ENCODE results near the gene THSD4.

GRCh38 chr15:71256934-71257664, 141.8 kb downstream of the THSD4 start:
- TF ChIP-seq, protein P1, sequence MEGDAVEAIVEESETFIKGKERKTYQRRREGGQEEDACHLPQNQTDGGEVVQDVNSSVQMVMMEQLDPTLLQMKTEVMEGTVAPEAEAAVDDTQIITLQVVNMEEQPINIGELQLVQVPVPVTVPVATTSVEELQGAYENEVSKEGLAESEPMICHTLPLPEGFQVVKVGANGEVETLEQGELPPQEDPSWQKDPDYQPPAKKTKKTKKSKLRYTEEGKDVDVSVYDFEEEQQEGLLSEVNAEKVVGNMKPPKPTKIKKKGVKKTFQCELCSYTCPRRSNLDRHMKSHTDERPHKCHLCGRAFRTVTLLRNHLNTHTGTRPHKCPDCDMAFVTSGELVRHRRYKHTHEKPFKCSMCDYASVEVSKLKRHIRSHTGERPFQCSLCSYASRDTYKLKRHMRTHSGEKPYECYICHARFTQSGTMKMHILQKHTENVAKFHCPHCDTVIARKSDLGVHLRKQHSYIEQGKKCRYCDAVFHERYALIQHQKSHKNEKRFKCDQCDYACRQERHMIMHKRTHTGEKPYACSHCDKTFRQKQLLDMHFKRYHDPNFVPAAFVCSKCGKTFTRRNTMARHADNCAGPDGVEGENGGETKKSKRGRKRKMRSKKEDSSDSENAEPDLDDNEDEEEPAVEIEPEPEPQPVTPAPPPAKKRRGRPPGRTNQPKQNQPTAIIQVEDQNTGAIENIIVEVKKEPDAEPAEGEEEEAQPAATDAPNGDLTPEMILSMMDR (conservative IDR thresholded peaks at IDR 0.05), result no peak
- no peak for TF ChIP-seq EZH2 (IDR thresholded peaks at IDR 0.05; ENCODE audit: low read depth)
